Kasumi-1 (cell line): Measurements from ENCODE around the gene B9D2.
A peak's percentile ranks its signal among the peaks of the same experiment; 100 is the strongest.

Source experiments
- DNase-seq, 2 experiments: peaks; one replicate each; lab custom pipeline; 2025; lab: John Stamatoyannopoulos, UW

The B9D2 gene

GRCh38 chr19:41327576-41328156 is 36.3 kb downstream of the B9D2 start:
- peak; percentile 66 to 82 for DNase-seq

GRCh38 chr19:41327076-41327575 is 36.8 kb downstream of the B9D2 start:
- DNase-seq, result peak; percentile 66 to 78

GRCh38 chr19:41325947-41326706 is 37.8 kb downstream of the B9D2 start:
- no peak for DNase-seq

- DNase-seq, result no peak
Observed at GRCh38 chr19:41325640-41325946, 38.4 kb downstream of the B9D2 start.

GRCh38 chr19:41324921-41325639 is 38.9 kb downstream of the B9D2 start:
- no peak for DNase-seq

GRCh38 chr19:41324231-41324702 is 39.7 kb downstream of the B9D2 start:
- no peak for DNase-seq

- DNase-seq, result peak; percentile 50 to 71
Observed at GRCh38 chr19:41323430-41324125, 40.4 kb downstream of the B9D2 start.

- DNase-seq, result peak; percentile 35 to 41
Observed at GRCh38 chr19:41323023-41323422, 40.9 kb downstream of the B9D2 start.

GRCh38 chr19:41322451-41322850 is 41.5 kb downstream of the B9D2 start:
- no peak for DNase-seq

- no peak for DNase-seq
Observed at GRCh38 chr19:41321600-41322270, 42.2 kb downstream of the B9D2 start.

- no peak for DNase-seq
Observed at GRCh38 chr19:41321204-41321599, 42.7 kb downstream of the B9D2 start.

- DNase-seq, result no peak
Observed at GRCh38 chr19:41320568-41320967, 43.4 kb downstream of the B9D2 start.

GRCh38 chr19:41320185-41320518 is 43.8 kb downstream of the B9D2 start:
- DNase-seq, result no peak

GRCh38 chr19:41319500-41320184 is 44.3 kb downstream of the B9D2 start:
- DNase-seq, result no peak

- DNase-seq, result no peak
Observed at GRCh38 chr19:41318696-41319499, 45.1 kb downstream of the B9D2 start.

GRCh38 chr19:41316306-41316920 is 47.5 kb downstream of the B9D2 start:
- DNase-seq, result no peak

GRCh38 chr19:41311613-41312012 is 52.3 kb downstream of the B9D2 start:
- no peak for DNase-seq

GRCh38 chr19:41311072-41311471 is 52.9 kb downstream of the B9D2 start:
- no peak for DNase-seq

GRCh38 chr19:41310033-41310831 is 53.7 kb downstream of the B9D2 start, which contains the start of gene CCDC97:
CCDC97 (plus strand) TSS chr19:41310172; CDS start chr19:41310311, 139 bp downstream.
- DNase-seq, result peak; percentile 71 to 79
